GM19035 (cell line): ENCODE measurements around the gene PRPF40B.
A peak's percentile ranks its signal among the peaks of the same experiment; 100 is the strongest.
"Not testable (repeated sequence)": the region's sequence is repeated elsewhere in the genome, so short reads cannot be mapped to it uniquely, and the experiment has no call there.

Source experiments
- ATAC-seq: cut with Tn5 transposase; IDR thresholded peaks from one replicate; pipeline ENCODE4 v1.9.1; 2021; ENCODE audit not compliant: unreplicated experiment

Gene PRPF40B

DNA sequence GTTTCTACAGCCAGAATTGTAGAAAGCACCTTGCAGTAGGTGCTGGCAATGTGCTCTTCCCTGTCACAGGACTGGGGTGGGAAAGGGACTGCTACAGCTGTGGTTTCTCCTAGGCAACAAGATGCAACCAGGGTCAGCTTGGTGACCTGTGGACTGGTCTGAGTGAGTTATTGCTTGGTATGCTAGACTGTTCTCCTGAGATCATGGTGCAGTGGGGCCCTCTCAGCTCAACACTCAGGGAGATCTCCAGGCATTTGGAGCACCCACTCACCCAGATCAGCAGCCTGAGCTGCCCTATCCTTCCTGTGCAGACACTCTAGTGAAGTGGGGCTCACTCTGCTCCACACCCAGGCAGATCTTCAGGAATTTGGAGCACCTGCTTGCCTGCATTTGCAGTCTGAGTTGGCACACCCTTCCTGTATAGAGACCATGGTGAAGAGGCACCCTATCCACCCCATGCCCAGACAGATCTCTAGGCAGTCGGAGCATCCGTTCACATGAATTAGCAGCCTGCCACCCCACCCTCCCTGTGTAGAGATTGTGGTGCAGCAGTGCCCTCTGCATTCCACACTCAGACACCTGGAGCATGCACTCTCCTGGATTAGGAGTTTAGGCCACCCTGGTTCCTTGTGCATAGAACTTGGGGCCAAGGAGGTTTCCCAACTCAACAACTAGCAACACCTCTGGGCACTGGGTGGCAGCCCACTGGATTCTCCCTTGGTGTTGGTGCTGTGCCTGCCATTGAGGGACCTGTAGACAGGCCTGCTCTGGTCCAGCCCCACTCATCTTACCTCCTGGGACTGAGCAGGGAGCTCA, 14.1 kb upstream of the PRPF40B start:
- ATAC-seq = no peak

DNA sequence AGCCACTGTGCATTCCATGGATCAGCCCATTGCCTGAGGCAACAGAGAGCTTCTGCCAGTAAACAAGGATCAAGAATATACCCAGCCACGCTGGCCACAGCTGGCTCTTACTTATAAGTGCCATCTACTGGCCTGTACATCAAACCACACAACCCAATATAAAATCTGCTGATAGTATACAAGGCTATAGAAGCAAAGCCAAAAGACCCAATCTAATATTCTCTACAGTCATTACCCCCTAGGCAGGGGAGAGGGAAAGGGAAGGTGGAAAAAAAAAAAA, 13.5 kb upstream of the PRPF40B start:
- no peak for ATAC-seq

DNA sequence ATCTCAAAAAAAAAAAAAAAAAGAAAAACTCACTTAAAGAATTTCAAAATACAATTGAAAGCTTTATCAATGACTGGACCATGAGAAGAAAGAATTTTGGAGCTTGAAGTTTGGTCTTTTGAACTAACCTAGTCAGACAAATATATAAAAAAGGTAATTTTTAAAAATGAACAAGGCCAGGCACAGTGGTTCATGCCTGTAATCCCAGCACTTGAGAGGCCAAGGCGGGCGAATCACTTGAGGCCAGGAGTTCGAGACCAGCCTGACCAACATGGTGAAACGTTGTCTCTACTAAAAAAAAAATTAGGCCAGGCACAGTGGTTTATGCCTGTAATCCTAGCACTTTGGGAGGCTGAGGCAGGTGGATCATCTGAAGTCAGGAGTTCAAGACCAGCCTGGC, 12.6 kb upstream of the PRPF40B start:
- ATAC-seq = not testable (repeated sequence)

DNA sequence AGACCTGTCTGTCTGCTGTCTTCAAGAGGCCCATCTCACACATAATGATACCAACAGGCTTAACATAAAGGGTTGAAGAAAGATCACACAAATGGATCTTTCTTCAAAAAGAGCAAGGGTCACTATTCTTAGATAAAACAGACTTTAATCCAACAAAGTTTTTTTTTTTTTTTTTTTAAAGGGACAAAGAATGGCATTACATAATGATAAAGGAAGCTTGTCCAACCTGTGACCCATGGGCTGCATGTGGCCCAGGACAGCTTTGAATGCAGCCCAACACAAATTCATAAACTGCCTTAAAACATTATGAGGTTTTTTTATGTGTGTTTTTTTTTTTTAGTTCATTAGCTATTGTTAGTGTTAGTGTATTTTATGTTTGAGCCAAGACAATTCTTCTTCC, 11.2 kb upstream of the PRPF40B start:
- ATAC-seq = no peak

DNA sequence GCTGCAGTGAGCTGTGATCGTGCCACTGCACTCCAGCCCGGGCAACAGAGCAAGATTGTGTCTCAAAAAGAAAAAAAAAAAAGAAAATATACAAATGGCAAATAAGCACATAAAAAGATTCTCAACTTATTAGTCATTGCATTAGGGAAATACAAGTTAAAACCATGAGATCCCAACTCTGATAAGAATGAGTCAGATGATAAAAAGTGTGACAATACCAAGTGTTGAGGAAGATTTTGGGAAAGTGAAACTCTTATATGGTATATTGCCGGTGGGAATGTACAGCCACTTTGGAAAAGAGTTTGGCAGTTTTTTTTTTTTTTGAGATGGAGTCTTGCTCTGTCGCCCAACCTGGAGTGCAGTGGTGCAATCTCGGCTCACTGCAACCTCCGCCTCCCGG, 7.6 kb upstream of the PRPF40B start:
- no peak for ATAC-seq

DNA sequence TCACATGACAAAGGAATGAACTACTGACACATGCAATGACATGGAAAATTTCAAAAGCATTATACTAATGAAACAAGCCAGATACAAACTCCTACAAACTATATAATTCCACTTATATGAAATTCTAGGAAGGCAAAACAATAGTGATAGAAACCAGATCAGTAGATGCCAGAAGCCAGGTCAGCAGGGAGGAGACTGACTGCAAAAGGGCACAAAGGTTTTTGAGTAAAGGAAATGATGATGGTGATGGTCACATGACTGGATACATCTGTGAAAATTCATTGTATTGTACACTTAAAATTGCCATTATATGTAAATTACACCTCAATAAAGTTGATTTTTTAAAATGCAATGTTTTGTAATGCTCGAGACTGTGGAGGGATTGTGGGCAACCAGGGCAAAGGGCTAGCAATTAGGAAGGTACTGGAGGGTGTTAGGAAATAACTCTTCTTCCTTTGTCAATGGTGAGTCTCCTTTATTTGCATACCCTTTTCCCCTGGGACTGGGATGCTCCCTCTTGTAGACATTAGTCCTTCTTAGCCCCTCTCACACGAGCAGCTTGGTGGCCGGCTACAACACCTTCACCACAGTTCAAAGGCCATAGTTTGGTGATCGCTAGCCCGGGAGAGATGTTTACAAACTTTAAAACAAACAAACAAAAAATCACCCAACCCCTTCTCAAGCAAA, 6.7 kb upstream of the PRPF40B start:
- ATAC-seq = no peak

DNA sequence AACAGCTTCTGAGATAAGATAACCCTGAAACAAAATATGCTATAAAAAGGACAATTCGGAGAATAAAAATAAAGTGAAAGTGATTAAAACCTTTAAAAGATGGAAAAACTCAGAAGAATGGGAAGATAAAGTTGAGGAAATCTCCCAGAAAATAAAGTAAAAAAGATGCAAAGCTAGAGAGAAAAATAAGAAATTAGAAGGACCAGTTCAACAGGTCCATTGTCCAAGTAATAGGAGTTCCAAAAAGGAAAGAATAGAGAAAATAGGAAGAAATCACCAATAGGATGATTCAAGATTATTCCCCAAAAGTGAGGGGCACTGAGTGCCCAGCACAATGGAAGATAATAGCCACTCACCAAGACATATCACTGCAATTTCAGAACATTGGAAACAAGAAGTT, 4.8 kb upstream of the PRPF40B start:
- no peak for ATAC-seq

DNA sequence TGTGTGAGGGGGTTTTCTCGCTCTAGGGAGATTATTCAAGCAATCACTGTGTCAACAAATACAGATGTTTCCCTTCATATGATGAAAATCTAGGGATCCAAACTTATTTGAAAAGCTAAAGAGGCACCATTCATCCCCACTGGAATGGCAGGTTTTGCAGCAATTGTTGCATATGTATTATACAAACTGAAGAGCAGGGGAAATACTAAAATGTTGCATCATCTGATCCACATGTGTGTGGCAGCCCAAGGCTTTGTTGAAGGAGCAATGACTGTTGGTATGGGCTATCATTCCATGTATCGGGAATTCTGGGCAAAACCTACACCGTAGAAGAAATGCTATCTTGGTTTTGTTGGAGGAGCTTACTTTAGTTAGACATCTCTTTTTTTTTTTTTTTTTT, 4.1 kb upstream of the PRPF40B start:
- ATAC-seq = no peak

DNA sequence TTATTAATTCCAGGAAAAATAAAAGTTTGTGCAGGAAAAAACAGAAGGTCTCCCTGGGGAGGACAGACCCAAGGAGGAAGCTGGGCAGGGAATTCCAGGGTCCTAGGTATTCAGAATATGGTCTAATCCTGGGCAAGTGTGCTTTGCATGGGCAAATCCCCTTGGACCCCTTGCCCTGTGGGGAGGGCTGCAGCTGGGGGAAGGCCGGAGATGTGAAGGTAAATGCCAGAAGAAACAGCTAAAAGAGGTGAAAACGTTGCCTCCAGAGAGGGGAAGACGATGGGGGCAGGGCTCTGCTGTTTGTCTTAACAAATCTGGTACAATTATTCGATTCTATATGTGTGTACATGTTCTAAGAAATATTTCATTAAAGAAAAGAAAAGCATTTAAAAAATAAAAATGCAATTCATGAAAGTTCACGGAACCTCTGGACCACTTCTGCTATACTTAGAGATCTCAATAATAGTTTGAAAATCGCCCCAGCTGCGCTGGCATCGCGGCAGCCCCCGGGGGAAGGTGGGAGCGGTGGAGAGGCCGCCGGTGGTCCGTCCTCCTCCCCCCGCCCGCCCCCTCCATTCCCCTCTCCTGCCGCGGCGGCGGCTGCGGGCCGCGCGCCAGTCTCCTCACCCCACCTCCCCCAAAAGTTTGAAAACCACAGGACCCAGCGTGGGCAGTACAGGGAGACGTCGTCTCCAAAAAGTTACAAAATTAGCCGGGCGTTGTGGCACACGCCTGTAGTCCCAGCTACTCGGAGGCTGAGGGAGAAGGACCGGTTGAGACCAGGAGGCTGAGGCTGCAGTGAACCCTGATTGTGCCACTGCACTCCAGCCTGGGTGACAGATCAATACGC, 1.5 kb upstream of the PRPF40B start:
- peak; percentile 8 for ATAC-seq

DNA sequence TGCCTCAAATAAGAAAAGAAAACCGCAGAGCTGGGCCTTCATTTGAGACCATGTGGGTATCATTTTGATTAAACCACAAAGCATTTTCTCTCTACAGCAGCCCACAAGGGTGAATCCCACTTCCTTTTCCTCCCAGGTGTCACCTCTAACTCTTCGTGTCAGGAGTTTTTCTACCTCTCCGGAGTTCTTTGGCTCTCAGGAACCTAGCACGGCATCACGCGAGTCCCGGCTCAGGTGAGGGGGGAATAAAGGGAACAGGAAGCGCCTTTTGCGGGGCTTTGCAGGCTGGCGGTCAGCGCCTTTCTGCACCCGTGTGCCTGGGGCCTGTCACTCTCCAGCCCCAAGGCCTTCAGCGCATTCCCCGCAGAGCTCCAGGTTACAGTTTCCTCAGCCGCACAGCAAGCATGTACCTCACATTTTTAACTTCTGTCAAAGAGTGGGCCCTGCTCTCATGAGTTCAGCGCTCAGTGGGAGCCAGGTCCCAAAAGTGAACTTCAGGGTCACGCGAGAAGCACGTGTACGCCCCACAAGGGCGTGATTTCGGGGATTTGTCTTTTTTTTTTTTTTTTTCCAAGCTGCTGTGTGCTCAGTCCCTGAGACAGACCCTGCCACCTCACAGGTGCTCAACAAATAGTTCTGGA, 740 bp upstream of the PRPF40B start:
- ATAC-seq = peak; percentile 31

DNA sequence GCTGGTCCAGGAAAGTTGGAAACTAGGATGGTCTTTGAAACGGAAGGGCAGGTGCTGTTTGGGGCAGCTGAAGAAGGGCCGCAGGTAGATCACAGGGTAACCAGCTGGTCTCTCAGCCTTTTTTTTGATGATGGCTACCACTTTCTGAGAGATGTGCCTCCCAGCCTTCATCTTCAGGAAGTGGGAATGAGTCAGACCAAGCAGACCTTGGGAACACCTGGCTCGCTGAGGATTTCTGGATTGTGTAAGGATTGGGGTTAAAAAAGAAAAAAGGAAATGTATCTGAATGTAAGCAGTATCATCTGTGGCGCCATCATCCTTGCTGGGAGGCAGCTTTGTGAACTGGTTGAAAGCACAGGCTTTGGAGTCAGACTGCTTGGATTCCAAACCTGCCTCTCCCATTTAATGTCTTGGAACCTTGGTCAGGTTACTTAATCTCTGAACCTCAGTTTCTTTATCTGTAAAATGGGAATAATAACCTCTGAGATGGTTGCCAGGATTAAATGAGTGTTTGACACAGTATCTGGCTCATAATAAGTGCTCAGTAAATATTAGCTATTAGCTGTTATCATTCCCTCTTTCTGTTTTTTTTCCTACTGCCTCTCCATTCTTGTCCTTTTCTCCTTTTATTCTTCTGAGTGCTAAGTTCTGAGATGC, 1.7 kb downstream of the PRPF40B start:
- no peak for ATAC-seq

DNA sequence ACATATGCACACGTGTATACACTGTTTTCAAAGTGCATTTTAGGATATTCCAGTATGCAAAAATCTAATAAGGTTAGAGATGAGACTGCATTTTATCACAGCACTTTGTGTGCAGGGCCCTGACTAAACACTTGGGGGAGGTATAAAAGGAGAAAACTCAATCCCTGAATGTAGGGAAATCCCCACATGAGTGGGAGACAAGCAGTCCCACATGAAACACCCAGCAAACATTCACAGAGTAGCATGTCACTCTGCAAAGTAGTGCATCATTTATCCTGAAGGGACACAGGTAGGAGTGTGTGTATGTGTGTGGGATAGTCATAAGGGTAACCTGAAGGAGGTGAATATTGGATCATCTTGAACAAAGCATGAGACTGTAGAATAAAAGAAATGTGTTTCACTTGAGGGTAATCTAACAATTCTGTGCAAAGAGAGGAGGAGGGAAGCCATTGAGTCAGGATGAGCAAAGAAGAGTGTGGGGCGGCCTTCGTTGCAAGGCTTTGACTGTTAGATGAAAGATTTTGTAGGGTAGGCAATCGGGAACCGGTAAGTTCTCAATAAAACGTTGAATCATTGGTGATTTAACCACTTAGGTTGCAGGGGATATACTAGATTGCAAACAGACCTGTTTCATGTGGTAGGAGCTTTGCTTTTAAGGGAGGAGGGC, 2.9 kb downstream of the PRPF40B start:
- ATAC-seq = no peak

DNA sequence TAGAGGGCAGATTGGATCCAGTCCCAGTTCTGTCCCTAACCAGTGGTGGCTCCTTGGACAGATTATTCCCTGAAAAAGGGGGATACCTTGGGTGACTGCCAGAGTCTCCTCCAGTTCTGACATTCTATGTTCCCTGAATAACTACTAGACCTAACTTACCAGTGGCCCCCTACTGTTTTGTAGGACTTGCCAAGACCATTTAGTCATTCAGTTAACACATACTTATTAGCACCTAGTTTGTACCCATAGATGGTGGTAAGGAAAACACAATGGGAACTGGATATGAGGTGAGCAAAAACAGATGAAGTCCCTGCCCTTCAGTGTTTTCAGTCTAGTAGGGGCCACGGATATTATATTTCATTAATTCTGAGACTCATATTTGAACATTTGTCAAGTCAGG, 3.5 kb downstream of the PRPF40B start:
- ATAC-seq = no peak

DNA sequence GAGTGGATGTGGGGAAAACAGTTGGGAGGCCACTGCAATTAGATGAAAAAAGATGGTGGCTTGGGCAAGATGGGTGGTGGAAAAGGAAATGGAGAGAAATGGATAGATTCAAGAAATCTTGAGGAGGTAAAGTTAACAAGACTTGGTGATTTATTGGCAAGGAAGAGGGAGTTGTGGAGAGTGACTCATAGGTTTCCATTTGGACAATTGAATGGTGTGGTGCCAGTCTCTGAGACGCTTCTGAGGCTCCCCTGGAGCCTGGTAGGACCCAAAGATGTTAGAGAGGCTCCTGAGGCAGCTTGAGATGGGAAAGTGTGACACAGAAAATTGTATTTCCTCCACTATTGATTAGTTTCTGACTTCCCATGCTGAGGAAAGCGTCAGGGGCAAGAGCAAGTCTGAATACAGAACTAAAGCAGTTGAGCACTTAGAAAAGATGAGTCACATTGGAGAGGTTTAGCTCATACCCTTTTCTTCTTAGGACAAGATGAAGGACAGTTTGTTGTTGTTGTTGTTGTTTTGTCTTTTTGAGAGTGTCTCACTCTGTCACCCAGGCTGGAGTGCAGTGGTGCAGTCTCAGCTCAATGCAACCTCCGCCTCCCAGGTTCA, 4.5 kb downstream of the PRPF40B start:
- ATAC-seq = no peak

DNA sequence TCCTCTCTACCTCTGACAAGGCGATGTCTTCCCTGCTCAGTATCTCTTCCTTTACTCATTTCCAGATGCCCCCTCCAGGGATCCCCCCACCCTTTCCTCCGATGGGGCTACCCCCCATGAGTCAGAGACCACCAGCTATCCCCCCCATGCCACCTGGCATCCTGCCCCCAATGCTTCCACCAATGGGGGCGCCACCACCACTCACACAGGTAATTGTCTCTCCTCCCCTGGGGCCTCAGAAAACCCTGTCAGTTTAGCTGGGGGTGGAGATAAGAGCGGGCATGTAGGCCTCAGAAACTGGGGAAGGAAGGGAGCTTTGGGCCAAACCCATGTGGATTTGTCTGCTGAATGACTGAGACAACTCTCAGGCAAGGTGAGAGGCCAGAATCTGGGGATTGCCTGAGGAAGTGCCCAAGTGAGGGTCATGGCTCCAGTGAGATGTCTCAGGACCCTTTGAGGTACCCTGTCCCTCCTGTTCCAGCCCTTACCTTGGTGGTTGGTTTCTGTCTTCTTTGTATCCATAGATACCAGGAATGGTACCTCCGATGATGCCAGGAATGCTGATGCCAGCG, 8.1 kb downstream of the PRPF40B start:
- no peak for ATAC-seq

DNA sequence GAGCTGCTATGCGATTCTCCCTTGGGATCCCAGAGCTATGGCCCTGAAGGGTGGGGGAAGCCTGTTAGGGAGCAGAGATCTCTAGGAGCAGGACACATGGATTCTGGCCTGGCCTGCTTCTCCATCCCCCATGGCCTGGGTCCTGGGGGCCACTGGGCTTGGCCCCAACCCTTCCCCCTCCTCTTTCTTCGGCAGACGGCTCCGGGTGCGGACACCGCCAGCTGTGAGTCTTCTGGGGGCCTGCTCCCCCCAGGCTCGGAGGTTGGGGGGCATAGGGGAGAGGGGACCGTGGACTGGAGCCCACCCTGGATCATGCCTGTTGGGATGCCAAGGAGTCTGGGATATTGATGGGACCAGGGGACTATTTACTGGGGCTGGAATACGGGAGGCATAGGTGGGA, 9.0 kb downstream of the PRPF40B start:
- ATAC-seq = no peak

DNA sequence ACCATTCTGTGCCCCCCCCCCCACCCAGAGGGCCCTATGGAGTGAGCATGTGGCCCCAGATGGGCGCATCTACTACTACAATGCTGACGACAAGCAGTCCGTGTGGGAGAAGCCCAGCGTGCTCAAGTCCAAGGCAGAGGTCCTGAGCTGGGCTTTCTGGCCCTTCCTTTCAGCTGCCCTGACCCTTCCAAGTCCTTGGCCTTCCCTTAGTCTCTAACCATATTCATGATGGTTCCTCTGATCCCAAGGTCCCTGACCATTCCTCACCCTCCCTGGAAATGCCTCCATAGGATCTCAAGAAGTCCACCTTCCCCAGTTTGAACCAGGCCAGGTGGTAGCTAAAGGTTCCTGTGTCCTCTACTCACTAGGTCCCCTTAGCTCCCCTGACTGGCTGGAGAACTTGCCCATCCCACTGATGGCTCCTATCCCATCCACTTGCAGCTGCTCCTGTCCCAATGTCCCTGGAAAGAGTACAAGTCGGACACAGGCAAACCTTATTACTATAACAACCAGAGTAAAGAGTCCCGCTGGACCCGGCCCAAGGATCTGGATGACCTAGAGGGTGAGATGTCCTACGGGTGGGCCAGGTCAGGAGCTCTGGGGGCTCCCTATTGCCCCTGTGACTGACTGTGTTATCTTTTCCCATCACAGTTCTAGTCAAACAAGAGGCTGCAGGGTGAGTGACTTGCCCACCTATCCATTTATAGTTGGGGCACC, 9.8 kb downstream of the PRPF40B start:
- no peak for ATAC-seq

DNA sequence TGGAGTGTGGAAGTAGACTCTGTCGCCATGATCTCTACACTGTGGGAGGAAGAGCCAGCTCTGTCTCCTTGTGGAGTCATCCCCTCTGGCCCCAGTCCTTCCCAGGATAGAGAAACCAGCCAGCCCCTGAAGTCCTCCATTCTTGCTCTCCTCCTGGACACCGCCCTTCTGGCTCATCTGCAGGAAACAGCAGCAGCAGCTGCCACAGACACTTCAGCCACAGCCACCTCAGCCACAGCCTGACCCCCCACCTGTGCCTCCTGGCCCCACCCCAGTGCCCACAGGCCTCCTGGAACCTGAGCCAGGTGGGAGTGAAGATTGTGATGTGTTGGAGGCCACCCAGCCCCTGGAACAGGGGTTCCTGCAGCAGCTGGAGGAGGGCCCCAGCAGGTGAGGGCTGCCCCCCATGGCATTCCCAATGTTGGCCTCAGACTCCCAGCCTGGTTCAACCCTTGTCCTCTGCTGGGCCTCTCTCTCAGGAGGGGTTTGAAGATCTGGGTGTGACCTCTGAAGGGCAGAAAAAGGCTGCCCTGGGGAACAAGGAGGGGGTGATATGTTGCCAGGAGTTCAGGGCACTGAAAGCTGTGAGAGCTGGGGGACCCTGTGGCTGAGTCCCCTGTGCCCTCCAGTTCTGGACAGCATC, 10.5 kb downstream of the PRPF40B start:
- no peak for ATAC-seq

DNA sequence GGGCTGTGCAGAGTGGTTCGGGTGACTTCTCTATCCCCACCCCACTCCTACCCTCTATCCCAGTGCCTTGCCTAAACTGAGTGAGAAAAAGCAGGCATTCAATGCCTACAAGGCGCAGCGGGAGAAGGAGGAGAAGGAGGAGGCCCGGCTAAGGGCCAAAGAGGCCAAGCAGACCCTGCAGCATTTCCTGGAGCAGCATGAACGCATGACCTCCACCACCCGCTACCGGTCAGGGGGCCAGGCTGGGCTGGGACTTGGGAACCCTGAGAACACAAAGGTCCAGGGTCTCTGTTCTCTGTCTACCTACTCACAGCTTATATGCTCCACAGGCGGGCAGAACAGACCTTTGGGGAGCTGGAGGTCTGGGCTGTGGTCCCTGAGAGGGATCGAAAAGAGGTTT, 11.7 kb downstream of the PRPF40B start:
- ATAC-seq = no peak
